GM19025 (cell line): ENCODE measurements around the gene CDK14.
A peak's percentile ranks its signal among the peaks of the same experiment; 100 is the strongest.

ENCODE experiments used
- ATAC-seq: cut with Tn5 transposase; IDR thresholded peaks from one replicate; pipeline ENCODE4 v1.9.1; 2021; ENCODE audit warnings: mild to moderate bottlenecking, low read depth, moderate library complexity; ENCODE audit not compliant: unreplicated experiment

The CDK14 gene

GRCh38 chr7:90677486-90678404, 81.6 kb downstream of the CDK14 start:
- no peak for ATAC-seq

- no peak for ATAC-seq
Measured at GRCh38 chr7:90678986-90679385, 82.9 kb downstream of the CDK14 start.

GRCh38 chr7:90680484-90680883, 84.4 kb downstream of the CDK14 start:
- ATAC-seq: no peak

GRCh38 chr7:90681336-90682022, 85.4 kb downstream of the CDK14 start:
- no peak for ATAC-seq

- no peak for ATAC-seq
Measured at GRCh38 chr7:90686146-90686545, 90.0 kb downstream of the CDK14 start.

- no peak for ATAC-seq
Measured at GRCh38 chr7:90688810-90689209, 92.7 kb downstream of the CDK14 start.

- no peak for ATAC-seq
Measured at GRCh38 chr7:90689260-90689659, 93.1 kb downstream of the CDK14 start.

- no peak for ATAC-seq
Measured at GRCh38 chr7:90690159-90690858, 94.2 kb downstream of the CDK14 start.

GRCh38 chr7:90692396-90692795, 96.3 kb downstream of the CDK14 start:
- ATAC-seq: no peak

- ATAC-seq: no peak
Measured at GRCh38 chr7:90692947-90693346, 96.8 kb downstream of the CDK14 start.

- no peak for ATAC-seq
Measured at GRCh38 chr7:90693939-90694338, 97.8 kb downstream of the CDK14 start.

- no peak for ATAC-seq
Measured at GRCh38 chr7:90698616-90699015, 102.5 kb downstream of the CDK14 start.

- ATAC-seq: peak; percentile 58
Measured at GRCh38 chr7:90701021-90701420, 104.9 kb downstream of the CDK14 start.

- ATAC-seq: no peak
Measured at GRCh38 chr7:90701771-90702170, 105.7 kb downstream of the CDK14 start.

- ATAC-seq: no peak
Measured at GRCh38 chr7:90705391-90706071, 109.4 kb downstream of the CDK14 start.

GRCh38 chr7:90706072-90706716, 110.1 kb downstream of the CDK14 start:
- ATAC-seq: no peak

- peak; percentile 66 for ATAC-seq
Measured at GRCh38 chr7:90708841-90709317, 112.8 kb downstream of the CDK14 start.

GRCh38 chr7:90709501-90710465, 113.7 kb downstream of the CDK14 start:
- ATAC-seq: peak; percentile 42

- no peak for ATAC-seq
Measured at GRCh38 chr7:90710466-90710850, 114.3 kb downstream of the CDK14 start.
